Left ventricle myocardium inferior (tissue), 1 donor: ENCODE data around the gene NUCB1. TPM values are rescaled to one million over a fixed set of nuclear protein-coding genes. Genes with fewer than 3 reads are reported as not detected.
"Not testable (repeated sequence)": the region's sequence is repeated elsewhere in the genome, so short reads cannot be mapped to it uniquely, and the experiment has no call there.

Experiments
- DNase-seq: peaks from one replicate; pipeline ENCODE4 v3.0.0-alpha.2; 2020
- H3K27ac ChIP-seq: fragments of 200-600 bp; replicated peaks from 2 replicates; pipeline ENCODE4 v1.8.0; 2021
- H3K27me3 ChIP-seq: fragments of 200-600 bp; 2 replicates; pipeline ENCODE4 v1.8.0; 2021; ENCODE audit warnings: low read depth
- H3K36me3 ChIP-seq: fragments of 200-600 bp; 2 replicates; pipeline ENCODE4 v1.8.0; 2021
- H3K4me1 ChIP-seq: fragments of 200-600 bp; 2 replicates; pipeline ENCODE4 v1.8.0; 2021
- H3K4me3 ChIP-seq: fragments of 200-600 bp; 2 replicates; pipeline ENCODE4 v1.8.0; 2021; ENCODE audit warnings: mild to moderate bottlenecking, moderate library complexity
- H3K9me3 ChIP-seq: fragments of 200-600 bp; replicated peaks from 2 replicates; pipeline ENCODE4 v1.8.0; 2021
- CTCF ChIP-seq: fragments of 200-600 bp; IDR thresholded peaks from 2 replicates; pipeline ENCODE4 v1.8.0; 2021; ENCODE audit warnings: antibody characterized with exemption, mild to moderate bottlenecking, borderline replicate concordance
- intact Hi-C: fragments of 100-400 bp; cut with micrococcal nuclease; formaldehyde crosslinking; loops from one replicate; pipeline ENCODE4 v1.11.0; 2022
- total RNA-seq: library from RNA; stranded (reverse); fragmentation: NEBNext Ultra II Directional; extraction: Animal tissue kit (Norgen Biotek cat#: 25700); gene quantifications from one replicate; pipeline ENCODE4 v1.2.1, GENCODE V29; 2021
- donor health status: DM: no; HTN: yes; CAD: no; lungs with severe emphysema.

The NUCB1 gene
- total RNA-seq, 1 donor from 2014 or later: 221 TPM

DNA sequence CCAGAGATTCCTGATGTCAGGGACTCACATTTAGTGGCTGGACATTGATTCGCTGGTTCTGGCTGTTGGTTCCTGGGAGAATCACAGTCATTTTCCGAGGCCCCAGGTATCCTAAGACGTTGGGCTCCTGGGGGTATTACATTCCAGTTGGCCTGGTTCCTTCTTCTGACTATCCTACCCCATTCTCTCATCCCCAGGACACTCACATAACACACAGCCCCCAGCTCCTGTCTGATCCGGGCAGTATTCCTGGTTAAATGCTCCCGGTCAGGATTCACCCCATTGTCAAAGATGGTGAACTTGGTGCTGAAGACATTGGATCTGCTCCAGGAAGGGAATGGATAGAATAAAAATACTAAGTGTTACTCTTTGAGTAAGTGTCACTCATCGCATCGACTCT is 16.4 kb upstream of the NUCB1 start:
- no peak for TF ChIP-seq CTCF
- intact Hi-C loops: no loop called here
- H3K36me3 ChIP-seq: peaks cover 2% of the 10 kb centered on the region
- DNase-seq: no peak
- H3K4me1 ChIP-seq: peaks cover 15% of the 10 kb centered on the region
- no peak overlapping the region for H3K4me3 ChIP-seq
- no peaks in the 10 kb centered on the region for H3K27me3 ChIP-seq
- no peak overlapping the region for H3K27ac ChIP-seq
- H3K9me3 ChIP-seq: no peaks in the 10 kb centered on the region

GRCh38 chr19:48887861-48888612 is 12.1 kb upstream of the NUCB1 start:
- no peak for DNase-seq
- Histone ChIP-seq H3K36me3 (no peaks in the 10 kb centered on the region), H3K4me3 (no peak overlapping the region), H3K9me3 (no peaks in the 10 kb centered on the region), H3K27me3 (no peaks in the 10 kb centered on the region), H3K27ac (no peak overlapping the region), H3K4me1 (no peaks in the 10 kb centered on the region)
- intact Hi-C loops: no loop called here
- no peak for TF ChIP-seq CTCF

- DNase-seq, H3K27me3 ChIP-seq, H3K4me3 ChIP-seq, H3K9me3 ChIP-seq, H3K36me3 ChIP-seq, intact Hi-C loops, H3K27ac ChIP-seq, H3K4me1 ChIP-seq: not testable (repeated sequence)
Observed at GRCh38 chr19:48889496-48889895, 10.6 kb upstream of the NUCB1 start.

DNA sequence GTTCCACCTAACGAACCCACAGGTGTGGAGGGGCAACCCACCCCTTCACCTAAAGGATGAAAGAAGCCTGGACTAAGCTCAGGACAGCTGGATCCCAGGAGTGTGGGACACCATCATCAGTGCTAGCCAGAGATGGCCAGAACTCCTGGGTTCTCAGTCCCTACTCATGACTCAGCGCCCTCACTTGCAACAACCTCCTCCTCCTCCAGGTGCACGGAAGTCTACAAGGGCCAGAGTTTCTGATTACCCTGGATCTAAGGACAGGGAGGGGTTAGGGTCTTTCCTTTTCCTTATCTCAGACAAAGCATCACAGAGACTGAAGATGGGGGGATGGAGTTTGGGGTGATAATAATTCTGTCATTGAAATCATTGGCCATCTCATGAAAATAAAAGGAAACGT is 9.6 kb upstream of the NUCB1 start:
- no peak for DNase-seq
- TF ChIP-seq CTCF: no peak
- H3K27me3 ChIP-seq: no peaks in the 10 kb centered on the region
- no peak overlapping the region for H3K4me3 ChIP-seq
- H3K36me3 ChIP-seq: no peaks in the 10 kb centered on the region
- intact Hi-C loops: no loop called here
- H3K27ac ChIP-seq: no peak overlapping the region
- H3K4me1 ChIP-seq: peaks cover 7% of the 10 kb centered on the region
- H3K9me3 ChIP-seq: no peaks in the 10 kb centered on the region

DNA sequence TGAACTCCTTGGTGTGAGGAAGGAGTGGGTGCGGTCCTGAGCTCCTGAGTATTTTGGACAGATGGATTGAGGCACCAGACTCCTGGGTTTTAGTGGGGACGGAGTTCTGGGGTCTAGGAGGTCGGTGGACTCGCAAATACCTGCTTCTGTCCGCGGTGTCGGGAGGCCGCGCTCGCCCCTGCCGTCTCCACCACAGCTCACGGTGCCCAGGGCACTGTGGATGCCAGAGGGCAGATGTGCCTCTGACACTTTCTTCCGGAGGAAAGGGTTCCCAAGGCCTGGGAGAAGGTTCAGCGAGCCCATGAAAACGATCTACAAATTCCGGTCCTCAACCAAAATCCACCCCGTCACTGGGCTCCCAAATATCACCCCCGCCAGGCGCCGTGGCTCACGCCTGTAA is 4.9 kb upstream of the NUCB1 start:
- Histone ChIP-seq H3K4me3 (peak overlapping the region; percentile 67), H3K27ac (peak overlapping the region; percentile 42), H3K27me3 (no peaks in the 10 kb centered on the region), H3K36me3 (no peaks in the 10 kb centered on the region), H3K9me3 (no peaks in the 10 kb centered on the region), H3K4me1 (peaks cover 26% of the 10 kb centered on the region)
- intact Hi-C loops: no loop called here
- no peak for TF ChIP-seq CTCF
- no peak for DNase-seq

GRCh38 chr19:48896191-48896720 is 3.9 kb upstream of the NUCB1 start:
- Histone ChIP-seq H3K4me3 (peak overlapping the region; percentile 67), H3K27ac (peak overlapping the region; percentile 65), H3K4me1 (peaks cover 36% of the 10 kb centered on the region), H3K36me3 (no peaks in the 10 kb centered on the region), H3K9me3 (no peaks in the 10 kb centered on the region), H3K27me3 (no peaks in the 10 kb centered on the region)
- peak; percentile 65 for DNase-seq
- TF ChIP-seq CTCF: no peak
- intact Hi-C loops: no loop called here
